OCI-LY7 (cell line): ENCODE measurements around the gene OPRM1. TPM values are rescaled to one million over a fixed set of nuclear protein-coding genes. Genes with fewer than 3 reads are reported as not detected.

Source experiments
- BruUV-seq: library from RNA; stranded (reverse); fragments of 400-500 nt; replicated peaks from 2 replicates; lab custom pipeline; 2021; lab: Mats Ljungman, UMichigan
- CTCF ChIA-PET: fragments of 300-600 bp; sonication (Branson Sonifier 250); formaldehyde crosslinking; loops from one replicate; lab custom pipeline; 2022; ENCODE audit warnings: antibody characterized with exemption; ENCODE audit not compliant: unreplicated experiment; lab: Charles Lee
- POLR2A ChIA-PET: fragments of 300-600 bp; sonication (Branson Sonifier 250); formaldehyde crosslinking; loops from one replicate; lab custom pipeline; 2022; ENCODE audit warnings: antibody characterized with exemption; lab: Charles Lee
- DNase-seq: peaks from one replicate; pipeline ENCODE4 v3.0.0-alpha.2; 2015; ENCODE audit warnings: low spot score
- H2AFZ ChIP-seq: fragments of 200-600 bp; sonication (generic), shearing (Covaris generic); 2 replicates; pipeline ENCODE4 v1.6.1; 2014; ENCODE audit warnings: mild to moderate bottlenecking, antibody characterized with exemption, low read length, moderate library complexity
- H3K27ac ChIP-seq: fragments of 200-600 bp; sonication (generic); 2 replicates; pipeline ENCODE4 v1.5.1; 2014; ENCODE audit warnings: mixed run types, low read depth, mild to moderate bottlenecking, moderate library complexity, low read length, inconsistent platforms; ENCODE audit not compliant: poor library complexity, severe bottlenecking
- H3K36me3 ChIP-seq: fragments of 200-600 bp; sonication (generic); 2 replicates; pipeline ENCODE4 v1.6.1; 2014; ENCODE audit warnings: mild to moderate bottlenecking, antibody characterized with exemption, low read length, moderate library complexity, mixed read lengths; ENCODE audit not compliant: insufficient read depth
- H3K4me1 ChIP-seq: fragments of 200-600 bp; sonication (generic); 2 replicates; pipeline ENCODE4 v1.5.1; 2014; ENCODE audit warnings: mild to moderate bottlenecking, low read length; ENCODE audit not compliant: insufficient read depth, poor library complexity, severe bottlenecking
- H3K4me2 ChIP-seq: fragments of 200-600 bp; sonication (generic); 2 replicates; pipeline ENCODE4 v1.6.1; 2014; ENCODE audit warnings: mild to moderate bottlenecking, low read length
- H3K4me3 ChIP-seq: fragments of 200-600 bp; sonication (generic); 2 replicates; pipeline ENCODE4 v1.5.1; 2014; ENCODE audit warnings: mild to moderate bottlenecking, low read depth, low read length; ENCODE audit not compliant: poor library complexity, severe bottlenecking
- H3K79me2 ChIP-seq: fragments of 200-600 bp; sonication (generic); 2 replicates; pipeline ENCODE4 v1.6.1; 2016; ENCODE audit warnings: low read depth, mild to moderate bottlenecking, low read length, moderate library complexity, mixed read lengths; ENCODE audit not compliant: insufficient read depth
- H3K9me2 ChIP-seq: fragments of 200-600 bp; sonication (generic); 2 replicates; pipeline ENCODE4 v1.6.1; 2016; ENCODE audit warnings: mild to moderate bottlenecking, low read length, mixed read lengths; ENCODE audit not compliant: insufficient read depth
- H3K9me3 ChIP-seq: fragments of 200-600 bp; sonication (generic); 2 replicates; pipeline ENCODE4 v1.6.1; 2014; ENCODE audit warnings: mild to moderate bottlenecking, mixed run types, low read length, mixed read lengths
- H4K20me1 ChIP-seq: fragments of 200-600 bp; sonication (generic); 2 replicates; pipeline ENCODE4 v1.6.1; 2014; ENCODE audit warnings: mild to moderate bottlenecking, antibody characterized with exemption, low read length, moderate library complexity, mixed read lengths; ENCODE audit not compliant: insufficient read depth
- CTCF ChIP-seq: fragments of 200-600 bp; sonication (generic); conservative IDR thresholded peaks from 2 replicates; pipeline ENCODE4 v1.5.1; 2014; ENCODE audit warnings: mild to moderate bottlenecking, antibody characterized with exemption, low read length, moderate library complexity, mixed read lengths
- EZH2phosphoT487 ChIP-seq: fragments of 200-600 bp; sonication (generic); IDR thresholded peaks from 2 replicates; pipeline ENCODE4 v1.6.1; 2018; ENCODE audit warnings: low read depth, borderline replicate concordance, mild to moderate bottlenecking, mixed run types, antibody characterized with exemption, low read length, moderate library complexity, mixed read lengths
- intact Hi-C: fragments of 100-400 bp; cut with micrococcal nuclease; formaldehyde crosslinking; loops from one replicate; pipeline ENCODE4 v1.10.0; 2022; ENCODE audit not compliant: unreplicated experiment
- total RNA-seq, 2 experiments: library from RNA; depleted of rRNA in 1 of 2; stranded (reverse); fragments of >200 nt in 1 of 2; shearing (Covaris generic) in 1 of 2; gene quantifications; 2 replicates each; pipeline ENCODE4 v1.2.3, GENCODE V29; 2014 to 2022

Gene OPRM1
- total RNA-seq, 2 experiments from 2014 or later, result not detected

GRCh38 chr6:154261688-154262397 is 222.8 kb downstream of the OPRM1 start:
- CTCF ChIA-PET, result no interaction called here
- Histone ChIP-seq H2AFZ (no peak overlapping the region), H3K9me2 (no peaks in the 10 kb centered on the region), H3K4me3 (no peak overlapping the region), H3K79me2 (no peaks in the 10 kb centered on the region), H3K4me2 (no peak overlapping the region), H3K4me1 (peaks cover 9% of the 10 kb centered on the region), H3K9me3 (no peaks in the 10 kb centered on the region), H3K36me3 (no peaks in the 10 kb centered on the region), H4K20me1 (no peaks in the 10 kb centered on the region), H3K27ac (no peak overlapping the region)
- TF ChIP-seq CTCF, result no peak
- no peak for TF ChIP-seq EZH2phosphoT487
- BruUV-seq, result no TSS peak
- POLR2A ChIA-PET, result interaction anchor here (0.6 kb wide), 1 partner anchor 96 kb away, joined by 3 read pairs; no protein-coding TSS in a partner anchor
- intact Hi-C loops, result no loop called here
- DNase-seq, result no peak

- intact Hi-C loops, result no loop called here
- Histone ChIP-seq H4K20me1 (no peaks in the 10 kb centered on the region), H3K9me3 (no peaks in the 10 kb centered on the region), H2AFZ (no peak overlapping the region), H3K27ac (no peak overlapping the region), H3K4me3 (no peak overlapping the region), H3K79me2 (no peaks in the 10 kb centered on the region), H3K4me1 (no peaks in the 10 kb centered on the region), H3K36me3 (no peaks in the 10 kb centered on the region), H3K4me2 (no peak overlapping the region), H3K9me2 (no peaks in the 10 kb centered on the region)
- BruUV-seq, result no TSS peak
- no peak for TF ChIP-seq CTCF
- TF ChIP-seq EZH2phosphoT487, result no peak
- POLR2A ChIA-PET, result interaction anchor here (0.6 to 0.7 kb wide), 2 partner anchors 75 to 92 kb away, joined by 3 read pairs; no protein-coding TSS in a partner anchor
- DNase-seq, result no peak
- CTCF ChIA-PET, result no interaction called here
Measured at GRCh38 chr6:154266560-154267099, 227.6 kb downstream of the OPRM1 start.
